HG03354 (cell line): ENCODE data around the gene IMPA2.
"Not testable (repeated sequence)": the region's sequence is repeated elsewhere in the genome, so short reads cannot be mapped to it uniquely, and the experiment has no call there.

Experiments used
- ATAC-seq: cut with Tn5 transposase; IDR thresholded peaks from one replicate; pipeline ENCODE4 v1.9.1; 2021; ENCODE audit warnings: mild to moderate bottlenecking; ENCODE audit not compliant: unreplicated experiment, poor library complexity, severe bottlenecking

Gene IMPA2

GRCh38 chr18:11960743-11961380, 20.4 kb upstream of the IMPA2 start:
- no peak for ATAC-seq

GRCh38 chr18:11962597-11962996, 18.7 kb upstream of the IMPA2 start:
- no peak for ATAC-seq

GRCh38 chr18:11963991-11964484, 17.3 kb upstream of the IMPA2 start:
- no peak for ATAC-seq

GRCh38 chr18:11969904-11970835, 11.1 kb upstream of the IMPA2 start:
- ATAC-seq: no peak

GRCh38 chr18:11970836-11971226, 10.5 kb upstream of the IMPA2 start:
- not testable (repeated sequence) for ATAC-seq

GRCh38 chr18:11972371-11973174, 8.7 kb upstream of the IMPA2 start:
- no peak for ATAC-seq

- ATAC-seq: no peak
These were observed 6.5 kb upstream of the IMPA2 start for GRCh38 chr18:11974741-11975325.

- ATAC-seq: no peak
These were observed 5.6 kb upstream of the IMPA2 start for GRCh38 chr18:11975723-11976122.

- ATAC-seq: no peak
These were observed 4.8 kb upstream of the IMPA2 start for GRCh38 chr18:11976315-11977152.

- ATAC-seq: no peak
These were observed 4.2 kb upstream of the IMPA2 start for GRCh38 chr18:11977153-11977466.

GRCh38 chr18:11978956-11979355, 2.4 kb upstream of the IMPA2 start:
- no peak for ATAC-seq

GRCh38 chr18:11980163-11980493, 1.2 kb upstream of the IMPA2 start:
- no peak for ATAC-seq

- ATAC-seq: peak; percentile 94
These were observed 664 bp upstream of the IMPA2 start for GRCh38 chr18:11980494-11981191.

- peak; percentile 18 for ATAC-seq
These were observed 448 bp downstream of the IMPA2 start for GRCh38 chr18:11981543-11982366.

- no peak for ATAC-seq
These were observed 1.7 kb downstream of the IMPA2 start for GRCh38 chr18:11982981-11983380.

GRCh38 chr18:11983592-11983991, 2.3 kb downstream of the IMPA2 start:
- ATAC-seq: no peak

- no peak for ATAC-seq
These were observed 2.8 kb downstream of the IMPA2 start for GRCh38 chr18:11984091-11984490.

- ATAC-seq: no peak
These were observed 4.3 kb downstream of the IMPA2 start for GRCh38 chr18:11985586-11985985.
